Measurements from ENCODE around the gene TNFAIP8. TPM values are rescaled to one million over a fixed set of nuclear protein-coding genes. Genes with fewer than 3 reads are reported as not detected.
A peak's percentile ranks its signal among the peaks of the same experiment; 100 is the strongest.

Gene TNFAIP8
- total and polyA plus RNA-seq, 10 of the 15 experiments (the other 5 are each of a cell fraction or from before 2014, with no cell fraction given), result 124 to 324 (median 177) TPM

DNA sequence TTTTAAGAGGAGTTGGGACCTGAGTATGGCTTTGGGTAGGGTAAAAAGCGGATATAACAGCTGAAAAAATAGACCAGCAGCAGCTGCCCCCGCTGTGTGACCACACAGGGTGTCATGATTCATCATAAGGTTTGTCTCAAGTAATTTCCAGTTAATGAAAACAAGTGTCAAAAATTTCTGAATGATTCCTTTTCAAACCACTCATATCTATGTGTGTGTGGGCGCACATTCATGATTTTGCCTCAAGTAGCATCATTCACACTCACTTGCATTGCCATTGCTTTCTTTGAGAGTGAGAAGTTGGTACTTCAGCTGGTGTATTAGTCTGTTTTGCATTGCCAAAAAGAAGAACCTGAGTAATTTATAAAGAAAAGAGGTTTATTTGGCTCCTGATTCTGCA lies 12.1 kb upstream of the TNFAIP8 start (continued):
- TF ChIP-seq RELB (IDR thresholded peaks at IDR 0.05; ENCODE audit: low read depth), result peak; percentile 68
- no peak for TF ChIP-seq NFXL1 (IDR thresholded peaks at IDR 0.05; ENCODE audit: borderline replicate concordance)
- no peak for TF ChIP-seq FOS (IDR thresholded peaks at IDR 0.05; ENCODE audit: borderline replicate concordance, extremely low read depth, insufficient read length)
- TF ChIP-seq GABPA (IDR thresholded peaks at IDR 0.05; ENCODE audit: low read depth), result no peak
- no peak for TF ChIP-seq MAX (IDR thresholded peaks at IDR 0.05; ENCODE audit: low read depth, low read length)
- TF ChIP-seq CEBPB (IDR thresholded peaks at IDR 0.05; ENCODE audit: borderline replicate concordance in 1 of 2, low read depth in 2 of 2, low read length in 2 of 2), result 0 out of 4 replicates have a peak, but pooled peaks of 1 of the 2 experiments have one; percentile 50
- TF ChIP-seq ETV6 (conservative IDR thresholded peaks at IDR 0.05 in 1 of 2, IDR thresholded peaks at IDR 0.05 in 1 of 2; ENCODE audit: borderline replicate concordance in 1 of 2, low read depth in 1 of 2), result peak in 1 of 2 experiments; percentile 27; a peak in 1 of 4 replicates
- TF ChIP-seq SMAD1 (IDR thresholded peaks at IDR 0.05; ENCODE audit: low read depth, partially characterized antibody), result no peak
- no peak for TF ChIP-seq BCLAF1 (IDR thresholded peaks at IDR 0.05)
- TF ChIP-seq SIX5 (IDR thresholded peaks at IDR 0.05; ENCODE audit: low read depth, low read length, severe bottlenecking), result no peak
- TF ChIP-seq MTA3 (IDR thresholded peaks at IDR 0.05; ENCODE audit: borderline replicate concordance, low read length), result no peak
- TF ChIP-seq HCFC1 (IDR thresholded peaks at IDR 0.05; ENCODE audit: low read length), result no peak
- 0 out of 2 replicates have a peak, but pooled peaks have one; percentile 19 for TF ChIP-seq TAF1 (IDR thresholded peaks at IDR 0.05; ENCODE audit: borderline replicate concordance, low read depth, low read length)
- peak; percentile 81 for TF ChIP-seq NFIC (IDR thresholded peaks at IDR 0.05; ENCODE audit: low read depth, low read length)
- TF ChIP-seq POLR2AphosphoS5 (IDR thresholded peaks at IDR 0.05; ENCODE audit: low read length), result no peak
- TF ChIP-seq, protein P1, sequence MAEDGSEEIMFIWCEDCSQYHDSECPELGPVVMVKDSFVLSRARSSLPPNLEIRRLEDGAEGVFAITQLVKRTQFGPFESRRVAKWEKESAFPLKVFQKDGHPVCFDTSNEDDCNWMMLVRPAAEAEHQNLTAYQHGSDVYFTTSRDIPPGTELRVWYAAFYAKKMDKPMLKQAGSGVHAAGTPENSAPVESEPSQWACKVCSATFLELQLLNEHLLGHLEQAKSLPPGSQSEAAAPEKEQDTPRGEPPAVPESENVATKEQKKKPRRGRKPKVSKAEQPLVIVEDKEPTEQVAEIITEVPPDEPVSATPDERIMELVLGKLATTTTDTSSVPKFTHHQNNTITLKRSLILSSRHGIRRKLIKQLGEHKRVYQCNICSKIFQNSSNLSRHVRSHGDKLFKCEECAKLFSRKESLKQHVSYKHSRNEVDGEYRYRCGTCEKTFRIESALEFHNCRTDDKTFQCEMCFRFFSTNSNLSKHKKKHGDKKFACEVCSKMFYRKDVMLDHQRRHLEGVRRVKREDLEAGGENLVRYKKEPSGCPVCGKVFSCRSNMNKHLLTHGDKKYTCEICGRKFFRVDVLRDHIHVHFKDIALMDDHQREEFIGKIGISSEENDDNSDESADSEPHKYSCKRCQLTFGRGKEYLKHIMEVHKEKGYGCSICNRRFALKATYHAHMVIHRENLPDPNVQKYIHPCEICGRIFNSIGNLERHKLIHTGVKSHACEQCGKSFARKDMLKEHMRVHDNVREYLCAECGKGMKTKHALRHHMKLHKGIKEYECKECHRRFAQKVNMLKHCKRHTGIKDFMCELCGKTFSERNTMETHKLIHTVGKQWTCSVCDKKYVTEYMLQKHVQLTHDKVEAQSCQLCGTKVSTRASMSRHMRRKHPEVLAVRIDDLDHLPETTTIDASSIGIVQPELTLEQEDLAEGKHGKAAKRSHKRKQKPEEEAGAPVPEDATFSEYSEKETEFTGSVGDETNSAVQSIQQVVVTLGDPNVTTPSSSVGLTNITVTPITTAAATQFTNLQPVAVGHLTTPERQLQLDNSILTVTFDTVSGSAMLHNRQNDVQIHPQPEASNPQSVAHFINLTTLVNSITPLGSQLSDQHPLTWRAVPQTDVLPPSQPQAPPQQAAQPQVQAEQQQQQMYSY (CRISPR knock-in tag; IDR thresholded peaks at IDR 0.05), result no peak
- 0 out of 2 replicates have a peak, but pooled peaks have one; percentile 60 for TF ChIP-seq ZNF217 (IDR thresholded peaks at IDR 0.05)
- TF ChIP-seq CEBPZ (IDR thresholded peaks at IDR 0.05; ENCODE audit: low read depth, low read length), result no peak

Data from GM12878 (cell line).